Central memory CD8-positive, alpha-beta T cell (primary cell): Measurements from ENCODE around the gene TRH.

Source experiments
- ATAC-seq: fragments of 150-1000 bp; cut with Tn5 transposase; replicated peaks from 2 replicates; pipeline ENCODE4 v1.10.0; 2022; ENCODE audit warnings: mild to moderate bottlenecking, moderate FRiP score, moderate number of reproducible peaks; ENCODE audit not compliant: poor library complexity, severe bottlenecking; ENCODE audit errors: extremely low read depth
- DNase-seq, 2 donors: peaks; one replicate each; pipeline ENCODE4 v3.0.0; 2021; ENCODE audit warnings: low spot score in 2 of 2
- H3K27ac Mint-ChIP-seq: one replicate; pipeline ENCODE4 v1.8.0; 2022; ENCODE audit warnings: low read depth, mild to moderate bottlenecking, moderate library complexity, mixed read lengths
- H3K27me3 Mint-ChIP-seq: one replicate; pipeline ENCODE4 v1.8.0; 2022; ENCODE audit warnings: mixed read lengths
- H3K36me3 Mint-ChIP-seq: one replicate; pipeline ENCODE4 v1.8.0; 2022; ENCODE audit warnings: mild to moderate bottlenecking, moderate library complexity, mixed read lengths; ENCODE audit not compliant: insufficient read depth
- H3K4me1 Mint-ChIP-seq: one replicate; pipeline ENCODE4 v1.8.0; 2022; ENCODE audit warnings: mixed read lengths
- H3K4me3 Mint-ChIP-seq: one replicate; pipeline ENCODE4 v1.8.0; 2022; ENCODE audit warnings: mild to moderate bottlenecking, moderate library complexity, mixed read lengths
- H3K9me3 Mint-ChIP-seq: one replicate; pipeline ENCODE4 v1.8.0; 2022; ENCODE audit warnings: mixed read lengths

Gene TRH

GRCh38 chr3:129947538-129948240, 26.8 kb upstream of the TRH start:
- Mint-ChIP-seq H3K27ac (no peak overlapping the region), H3K9me3 (no peaks in the 10 kb centered on the region), H3K27me3 (peaks cover 34% of the 10 kb centered on the region), H3K4me3 (no peak overlapping the region), H3K4me1 (no peaks in the 10 kb centered on the region), H3K36me3 (no peaks in the 10 kb centered on the region)
- no peak for ATAC-seq
- DNase-seq, result no peak

GRCh38 chr3:129950318-129951046, 24.0 kb upstream of the TRH start:
- Mint-ChIP-seq H3K4me1 (no peaks in the 10 kb centered on the region), H3K27me3 (peaks cover 36% of the 10 kb centered on the region), H3K27ac (no peak overlapping the region), H3K4me3 (no peak overlapping the region), H3K9me3 (no peaks in the 10 kb centered on the region), H3K36me3 (no peaks in the 10 kb centered on the region)
- DNase-seq (no peak), ATAC-seq (no peak)

- DNase-seq (no peak), ATAC-seq (no peak)
- no peaks in the 10 kb centered on the region for H3K4me1 Mint-ChIP-seq
- no peaks in the 10 kb centered on the region for H3K36me3 Mint-ChIP-seq
- no peak overlapping the region for H3K27ac Mint-ChIP-seq
- H3K4me3 Mint-ChIP-seq, result no peak overlapping the region
- H3K9me3 Mint-ChIP-seq, result no peaks in the 10 kb centered on the region
- peaks cover 29% of the 10 kb centered on the region for H3K27me3 Mint-ChIP-seq
These were observed 21.8 kb upstream of the TRH start for GRCh38 chr3:129952556-129953355.

GRCh38 chr3:129953621-129954020, 20.9 kb upstream of the TRH start:
- no peak overlapping the region for H3K4me3 Mint-ChIP-seq
- H3K36me3 Mint-ChIP-seq, result no peaks in the 10 kb centered on the region
- H3K27ac Mint-ChIP-seq, result no peak overlapping the region
- no peak for DNase-seq
- peaks cover 22% of the 10 kb centered on the region for H3K27me3 Mint-ChIP-seq
- H3K9me3 Mint-ChIP-seq, result no peaks in the 10 kb centered on the region
- no peak for ATAC-seq
- no peaks in the 10 kb centered on the region for H3K4me1 Mint-ChIP-seq

GRCh38 chr3:129954514-129954913, 20.0 kb upstream of the TRH start:
- DNase-seq, result no peak
- Mint-ChIP-seq H3K4me3 (no peak overlapping the region), H3K27ac (no peak overlapping the region), H3K4me1 (no peaks in the 10 kb centered on the region), H3K9me3 (no peaks in the 10 kb centered on the region), H3K36me3 (no peaks in the 10 kb centered on the region), H3K27me3 (peaks cover 14% of the 10 kb centered on the region)
- ATAC-seq, result no peak

DNA sequence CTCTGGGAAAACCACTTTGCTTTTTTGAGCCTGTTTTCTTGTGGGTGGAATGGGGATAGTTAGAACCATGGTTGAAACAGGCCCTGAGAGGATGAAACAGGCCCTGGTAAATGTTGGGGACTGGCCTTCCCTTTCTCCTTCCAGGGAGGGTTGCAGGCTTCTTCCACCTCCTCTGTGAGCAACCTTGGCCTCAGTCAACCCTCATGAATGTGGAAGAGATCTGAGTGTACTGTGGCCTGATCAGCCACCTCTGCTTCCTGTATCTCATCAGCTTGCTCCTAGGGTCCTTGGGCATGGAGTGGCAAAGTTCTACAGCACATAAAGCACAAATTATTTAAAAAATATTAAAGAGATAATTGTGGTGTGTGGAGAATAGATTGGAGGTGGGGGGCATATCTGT, 17.6 kb upstream of the TRH start:
- peaks cover 12% of the 10 kb centered on the region for H3K27me3 Mint-ChIP-seq
- no peak overlapping the region for H3K27ac Mint-ChIP-seq
- H3K36me3 Mint-ChIP-seq, result no peaks in the 10 kb centered on the region
- H3K9me3 Mint-ChIP-seq, result no peaks in the 10 kb centered on the region
- ATAC-seq (no peak), DNase-seq (no peak)
- no peak overlapping the region for H3K4me3 Mint-ChIP-seq
- H3K4me1 Mint-ChIP-seq, result no peaks in the 10 kb centered on the region

DNA sequence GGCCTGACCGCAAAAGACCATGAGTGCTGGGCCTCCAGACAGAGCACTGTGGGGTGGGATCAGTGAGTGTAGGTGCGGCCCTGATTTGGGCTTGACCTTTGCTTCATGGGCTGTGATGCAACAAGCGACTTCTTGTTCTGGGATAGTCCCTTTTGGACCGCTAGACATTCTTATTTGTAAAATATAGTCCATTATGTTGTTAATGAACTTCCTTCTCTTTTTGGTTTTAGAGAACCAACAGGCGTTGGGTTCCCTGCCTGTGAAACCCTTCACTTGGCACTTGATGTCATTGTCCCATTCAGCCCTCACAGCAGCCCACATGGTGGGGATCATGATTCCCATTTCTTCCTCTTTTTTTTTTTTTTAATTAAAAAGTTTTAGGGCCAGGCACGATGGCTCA, 15.8 kb upstream of the TRH start:
- Mint-ChIP-seq H3K27me3 (peaks cover 2% of the 10 kb centered on the region), H3K36me3 (no peaks in the 10 kb centered on the region), H3K4me3 (no peak overlapping the region), H3K27ac (no peak overlapping the region), H3K4me1 (no peaks in the 10 kb centered on the region), H3K9me3 (no peaks in the 10 kb centered on the region)
- no peak for ATAC-seq
- no peak for DNase-seq

GRCh38 chr3:129961141-129961541, 13.4 kb upstream of the TRH start:
- no peaks in the 10 kb centered on the region for H3K9me3 Mint-ChIP-seq
- H3K4me3 Mint-ChIP-seq, result no peak overlapping the region
- DNase-seq, result no peak
- no peak for ATAC-seq
- H3K27me3 Mint-ChIP-seq, result no peaks in the 10 kb centered on the region
- no peaks in the 10 kb centered on the region for H3K36me3 Mint-ChIP-seq
- H3K27ac Mint-ChIP-seq, result no peak overlapping the region
- H3K4me1 Mint-ChIP-seq, result no peaks in the 10 kb centered on the region

DNA sequence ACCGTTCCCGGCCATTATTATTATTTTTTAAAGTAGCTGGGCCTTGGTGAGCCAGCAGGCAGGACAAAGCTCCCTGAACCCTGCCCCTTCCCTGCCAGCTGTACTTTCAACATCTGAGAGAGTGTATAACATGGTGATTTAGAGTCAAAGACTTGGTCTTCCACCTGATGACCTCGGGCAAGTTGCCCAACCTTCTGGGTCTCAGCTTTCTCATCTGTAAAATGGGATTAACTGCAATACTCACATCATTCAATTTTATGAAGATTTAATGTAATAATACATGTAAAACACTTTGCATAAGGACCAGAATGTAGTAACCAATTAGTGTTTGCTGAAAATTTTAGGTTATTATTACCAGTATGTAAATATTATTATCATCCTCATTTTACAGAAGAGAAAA, 11.9 kb upstream of the TRH start:
- no peak for DNase-seq
- H3K27ac Mint-ChIP-seq, result no peak overlapping the region
- ATAC-seq, result no peak
- H3K36me3 Mint-ChIP-seq, result no peaks in the 10 kb centered on the region
- H3K9me3 Mint-ChIP-seq, result no peaks in the 10 kb centered on the region
- no peak overlapping the region for H3K4me3 Mint-ChIP-seq
- peaks cover 11% of the 10 kb centered on the region for H3K27me3 Mint-ChIP-seq
- no peaks in the 10 kb centered on the region for H3K4me1 Mint-ChIP-seq

GRCh38 chr3:129965937-129966336, 8.6 kb upstream of the TRH start:
- ATAC-seq (no peak), DNase-seq (no peak)
- H3K4me3 Mint-ChIP-seq, result no peak overlapping the region
- no peaks in the 10 kb centered on the region for H3K4me1 Mint-ChIP-seq
- H3K27ac Mint-ChIP-seq, result no peak overlapping the region
- no peaks in the 10 kb centered on the region for H3K36me3 Mint-ChIP-seq
- no peaks in the 10 kb centered on the region for H3K9me3 Mint-ChIP-seq
- peaks cover 17% of the 10 kb centered on the region for H3K27me3 Mint-ChIP-seq

- H3K27ac Mint-ChIP-seq, result no peak overlapping the region
- DNase-seq, result no peak
These were observed 7.6 kb upstream of the TRH start for GRCh38 chr3:129966876-129967275.

DNA sequence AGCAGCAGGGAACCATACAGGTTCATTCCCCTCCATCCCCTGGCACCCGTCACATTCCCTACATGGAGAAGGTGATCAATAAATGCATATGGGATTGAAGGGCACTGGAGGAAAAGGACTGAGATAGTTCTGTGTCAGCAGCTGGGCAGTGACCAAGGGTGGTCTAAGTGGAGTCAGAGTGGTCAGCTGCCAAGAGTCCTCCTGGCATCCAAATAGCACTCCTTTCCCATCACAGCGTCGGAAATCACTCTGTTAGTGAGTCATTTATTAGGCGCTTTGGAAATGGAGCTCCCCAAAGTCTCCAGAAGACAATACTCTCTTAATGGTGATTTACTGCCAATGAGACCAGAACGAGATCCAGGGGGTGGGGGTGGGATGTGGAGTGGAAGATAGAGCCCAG, 6.8 kb upstream of the TRH start:
- ATAC-seq (no peak), DNase-seq (no peak)
- Mint-ChIP-seq H3K36me3 (no peaks in the 10 kb centered on the region), H3K27me3 (peaks cover 35% of the 10 kb centered on the region), H3K4me3 (no peak overlapping the region), H3K27ac (no peak overlapping the region), H3K4me1 (no peaks in the 10 kb centered on the region), H3K9me3 (no peaks in the 10 kb centered on the region)

More at GRCh38 chr3:129966876-129967275, 7.6 kb upstream of the TRH start:
- no peak overlapping the region for H3K4me3 Mint-ChIP-seq
- H3K36me3 Mint-ChIP-seq, result no peaks in the 10 kb centered on the region
- no peaks in the 10 kb centered on the region for H3K9me3 Mint-ChIP-seq
- peaks cover 26% of the 10 kb centered on the region for H3K27me3 Mint-ChIP-seq
- ATAC-seq, result no peak
- no peaks in the 10 kb centered on the region for H3K4me1 Mint-ChIP-seq
